Body of pancreas (tissue), 4 donors: ENCODE results near the gene CREB3L2.

Source experiments
- POLR2A ChIP-seq, 3 donors: fragments of 450-650 bp; IDR thresholded peaks; one replicate each; pipeline ENCODE4 v1.6.1; 2016; ENCODE audit warnings: antibody characterized with exemption in 3 of 3, mild to moderate bottlenecking in 2 of 3
- TF ChIP-seq, protein P1 (sequence below), 7 experiments: fragments of 450-650 bp in 4 of 7; fragments of 200-600 bp in 3 of 7; sonication (generic) in 3 of 7; IDR thresholded peaks; one replicate each; pipeline ENCODE4 v1.5.1; 2016 to 2019; ENCODE audit warnings: antibody characterized with exemption in 7 of 7

DNA sequence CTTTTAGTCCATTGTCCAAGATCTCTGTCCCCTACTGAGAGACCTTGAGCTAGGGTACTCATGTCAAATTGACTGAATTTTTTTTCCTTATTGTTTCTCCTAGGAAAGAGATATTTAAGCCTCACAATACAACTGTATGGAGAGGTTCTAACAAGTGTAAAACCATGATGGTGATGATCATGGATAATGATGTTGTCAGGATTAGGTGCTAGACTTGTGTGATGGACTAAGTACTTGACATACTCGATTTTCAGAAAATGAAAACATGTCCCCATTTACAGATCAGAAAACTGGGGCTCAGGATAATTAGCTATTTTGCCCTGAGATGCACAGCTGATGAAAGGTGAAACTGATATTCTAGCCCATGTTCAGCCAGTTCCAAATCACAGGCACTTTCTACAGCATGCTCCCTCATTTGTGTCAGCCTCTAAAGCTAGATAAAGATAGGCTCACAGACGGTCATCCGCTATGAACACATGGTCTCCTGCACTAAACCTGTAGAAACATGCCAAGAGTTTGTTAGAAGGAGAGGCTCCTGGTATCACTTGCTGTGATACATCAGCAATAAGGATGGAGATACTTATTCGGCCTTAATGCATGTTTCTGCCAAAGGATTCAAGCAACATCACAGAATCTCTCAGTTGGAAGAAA lies 67.6 kb downstream of the CREB3L2 start:
- TF ChIP-seq, protein P1, sequence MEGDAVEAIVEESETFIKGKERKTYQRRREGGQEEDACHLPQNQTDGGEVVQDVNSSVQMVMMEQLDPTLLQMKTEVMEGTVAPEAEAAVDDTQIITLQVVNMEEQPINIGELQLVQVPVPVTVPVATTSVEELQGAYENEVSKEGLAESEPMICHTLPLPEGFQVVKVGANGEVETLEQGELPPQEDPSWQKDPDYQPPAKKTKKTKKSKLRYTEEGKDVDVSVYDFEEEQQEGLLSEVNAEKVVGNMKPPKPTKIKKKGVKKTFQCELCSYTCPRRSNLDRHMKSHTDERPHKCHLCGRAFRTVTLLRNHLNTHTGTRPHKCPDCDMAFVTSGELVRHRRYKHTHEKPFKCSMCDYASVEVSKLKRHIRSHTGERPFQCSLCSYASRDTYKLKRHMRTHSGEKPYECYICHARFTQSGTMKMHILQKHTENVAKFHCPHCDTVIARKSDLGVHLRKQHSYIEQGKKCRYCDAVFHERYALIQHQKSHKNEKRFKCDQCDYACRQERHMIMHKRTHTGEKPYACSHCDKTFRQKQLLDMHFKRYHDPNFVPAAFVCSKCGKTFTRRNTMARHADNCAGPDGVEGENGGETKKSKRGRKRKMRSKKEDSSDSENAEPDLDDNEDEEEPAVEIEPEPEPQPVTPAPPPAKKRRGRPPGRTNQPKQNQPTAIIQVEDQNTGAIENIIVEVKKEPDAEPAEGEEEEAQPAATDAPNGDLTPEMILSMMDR (IDR thresholded peaks at IDR 0.05): no peak
- TF ChIP-seq POLR2A (IDR thresholded peaks at IDR 0.05): no peak
